CD4-positive, alpha-beta T cell treated with Interleukin-4 for 1 hour (primary cell): ENCODE results near the gene HERC2.

ENCODE experiments used
- DNase-seq, 2 donors: peaks; one replicate each; pipeline ENCODE4 v3.0.0-alpha.2; 2020 to 2022

The HERC2 gene

GRCh38 chr15:28086175-28086703 lies 235.7 kb downstream of the HERC2 start:
- peak; percentile 56 to 61 for DNase-seq

DNA sequence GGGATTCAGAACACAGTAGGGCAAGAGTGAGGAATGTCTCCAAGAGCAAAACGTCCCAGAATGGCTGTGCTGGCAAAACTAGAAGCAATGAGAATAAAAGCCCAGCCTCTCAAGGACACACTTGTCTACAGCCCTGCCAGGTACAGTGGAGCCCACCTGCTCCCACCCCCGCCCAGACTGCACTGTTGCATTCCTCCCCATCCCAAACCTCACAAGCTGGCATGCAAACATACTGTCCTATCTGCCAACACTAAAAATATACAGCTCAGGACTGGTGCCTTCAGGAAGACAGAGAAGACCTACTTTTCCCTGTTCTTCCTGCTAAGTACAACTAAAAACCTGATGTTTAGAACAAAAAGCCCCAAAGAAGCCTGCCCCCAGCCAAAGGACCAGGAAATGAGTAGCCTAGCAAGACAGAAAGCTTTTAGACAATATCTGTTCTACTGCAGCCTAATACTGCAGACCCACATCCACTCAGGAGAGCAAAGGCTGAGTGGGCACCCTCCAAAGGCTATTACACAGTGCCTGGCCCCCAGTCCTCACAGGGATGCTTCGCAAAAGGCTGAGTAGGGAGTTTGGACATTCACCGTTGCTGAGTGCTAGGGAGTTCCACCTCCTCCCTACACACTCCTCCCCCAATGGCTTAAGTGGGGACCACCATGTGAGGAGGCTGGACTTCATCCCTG lies 236.3 kb downstream of the HERC2 start:
- DNase-seq = no peak

DNA sequence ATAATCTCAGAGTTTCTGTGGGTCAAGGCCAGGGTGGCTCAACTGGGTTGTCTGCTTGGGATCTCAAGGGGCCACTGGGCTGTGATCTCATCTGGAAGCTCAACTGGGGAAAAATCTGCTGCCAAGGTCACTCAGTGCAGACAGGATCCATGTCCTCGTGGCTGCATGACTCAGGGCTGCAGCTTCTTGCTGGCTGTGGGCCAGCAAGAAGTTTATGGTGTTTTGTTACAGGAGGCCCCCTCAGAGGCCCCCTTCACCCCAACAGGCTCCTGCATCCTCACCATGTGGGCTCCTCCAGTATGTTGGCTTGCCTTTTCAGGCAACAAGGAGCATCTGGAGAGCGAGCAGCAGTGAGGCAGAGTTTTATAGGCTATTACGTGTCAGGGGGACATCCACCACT lies 237.4 kb downstream of the HERC2 start:
- DNase-seq = no peak

DNA sequence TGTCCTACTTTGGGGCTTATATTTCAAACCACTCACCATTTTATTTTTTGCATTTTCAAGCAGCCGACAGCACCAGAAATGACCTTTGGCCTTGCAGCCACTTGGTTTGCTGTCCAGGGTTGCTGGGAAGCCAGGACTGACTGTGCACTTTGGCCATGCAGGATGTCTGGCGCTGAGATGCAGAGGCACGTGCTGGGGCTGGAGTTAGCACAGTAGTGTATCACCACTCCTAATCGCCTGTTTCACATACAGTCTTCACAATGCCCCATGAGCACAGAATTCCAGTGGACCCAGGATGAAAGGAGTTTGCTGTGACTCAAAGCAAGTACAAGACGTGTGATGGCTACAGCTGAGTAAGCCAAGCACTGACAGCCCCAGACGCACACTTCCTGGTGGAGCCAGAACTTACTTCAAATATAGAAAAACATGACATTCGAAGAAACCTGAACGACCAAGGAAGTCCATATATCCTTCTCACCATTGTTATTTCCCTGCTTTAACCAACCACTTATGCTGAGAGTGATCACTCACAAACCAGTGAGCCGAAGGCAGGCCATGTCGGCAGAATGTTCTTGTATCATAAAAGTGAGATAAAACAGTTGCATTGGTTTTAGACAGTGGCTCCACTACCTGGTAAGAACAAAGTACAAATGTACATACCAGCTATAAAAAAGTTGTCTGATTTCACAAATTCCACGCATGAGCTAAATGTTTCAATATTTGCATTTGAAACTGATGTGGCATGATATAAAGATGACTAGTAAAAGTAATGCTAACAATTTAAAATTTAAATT lies 238.9 kb downstream of the HERC2 start:
- DNase-seq = no peak

DNA sequence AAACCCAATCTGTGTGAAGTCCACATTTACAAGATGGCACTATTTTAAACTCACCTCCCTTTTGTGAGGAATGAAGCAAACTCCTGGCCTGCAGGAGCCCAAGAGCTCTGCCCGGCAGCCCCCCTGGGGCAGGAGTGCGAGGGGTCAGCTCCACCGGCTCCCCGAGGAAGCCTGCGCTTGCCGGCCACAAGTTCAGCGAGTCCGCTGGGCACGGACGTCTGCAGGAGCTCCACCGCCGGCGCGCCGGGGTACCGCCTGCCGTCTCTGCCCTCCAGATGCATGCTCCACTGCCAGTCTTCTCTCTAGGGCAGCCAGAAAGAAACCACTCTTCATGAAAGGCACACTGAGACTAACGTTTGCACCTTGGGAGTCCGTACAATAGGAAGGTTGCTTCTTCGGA lies 240.4 kb downstream of the HERC2 start:
- no peak for DNase-seq

DNA sequence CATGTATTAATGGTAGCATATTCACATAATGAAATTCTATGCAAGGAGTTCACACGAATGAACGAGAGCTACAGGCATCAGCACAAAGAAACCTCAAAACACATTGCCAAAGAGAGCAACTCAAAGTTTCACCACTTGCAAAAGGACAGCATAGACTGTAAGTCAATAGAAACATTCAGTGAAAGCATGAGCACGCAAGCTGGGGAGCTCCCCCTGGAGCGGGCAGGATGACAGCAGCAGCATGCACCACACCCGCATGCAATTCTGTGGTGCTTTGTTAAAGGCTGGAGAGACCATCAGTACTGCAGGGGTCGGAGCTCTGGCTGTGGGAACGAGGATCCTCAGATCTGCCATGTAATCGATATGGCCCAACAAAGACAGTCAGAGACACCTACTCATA lies 241.6 kb downstream of the HERC2 start:
- no peak for DNase-seq

GRCh38 chr15:28079313-28079969 lies 242.5 kb downstream of the HERC2 start:
- no peak for DNase-seq

DNA sequence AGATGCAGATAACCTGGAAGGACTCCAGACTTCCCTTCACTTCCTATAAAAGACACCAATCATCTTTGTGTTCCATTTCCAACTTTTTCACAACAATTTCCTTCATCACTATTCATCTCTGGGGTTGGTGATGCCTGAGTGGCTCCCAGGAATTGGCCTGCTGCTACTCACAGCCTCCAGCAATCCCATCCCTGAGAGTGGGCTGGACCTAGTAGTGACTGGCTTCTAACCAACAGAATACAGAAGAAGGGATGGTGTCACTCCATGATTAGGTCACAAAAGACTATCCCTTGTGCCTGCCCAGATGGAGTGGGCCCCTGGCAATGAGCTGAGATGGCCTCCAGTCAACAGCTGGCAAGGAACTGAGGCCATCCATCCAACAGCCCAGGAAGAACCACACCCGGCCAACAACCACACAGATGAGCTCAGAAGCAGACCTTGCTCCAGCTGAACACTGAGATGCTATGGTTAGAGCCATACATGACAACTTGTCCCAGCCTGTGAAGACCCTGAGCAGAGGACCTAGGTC lies 243.7 kb downstream of the HERC2 start:
- DNase-seq = no peak

- DNase-seq = no peak
Observed at GRCh38 chr15:28075573-28075972, 246.4 kb downstream of the HERC2 start.

DNA sequence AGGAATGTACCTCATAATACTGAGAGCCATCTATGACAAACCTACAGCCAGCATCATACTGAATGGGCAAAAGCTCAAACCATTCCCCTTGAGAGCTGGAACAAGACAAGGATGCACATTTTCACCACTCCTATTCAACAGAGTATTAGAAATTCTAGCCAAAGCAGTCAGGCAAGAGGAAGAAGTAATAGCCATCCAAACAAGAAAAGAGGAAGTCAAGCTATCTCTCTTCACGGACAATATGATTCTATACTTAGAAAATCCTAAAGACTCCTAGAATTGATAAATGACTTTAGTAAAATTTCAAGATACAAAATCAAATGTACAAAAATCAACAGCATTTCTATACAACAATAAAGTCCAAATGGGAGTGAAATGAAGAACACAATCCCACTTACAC lies 253.0 kb downstream of the HERC2 start:
- no peak for DNase-seq

DNA sequence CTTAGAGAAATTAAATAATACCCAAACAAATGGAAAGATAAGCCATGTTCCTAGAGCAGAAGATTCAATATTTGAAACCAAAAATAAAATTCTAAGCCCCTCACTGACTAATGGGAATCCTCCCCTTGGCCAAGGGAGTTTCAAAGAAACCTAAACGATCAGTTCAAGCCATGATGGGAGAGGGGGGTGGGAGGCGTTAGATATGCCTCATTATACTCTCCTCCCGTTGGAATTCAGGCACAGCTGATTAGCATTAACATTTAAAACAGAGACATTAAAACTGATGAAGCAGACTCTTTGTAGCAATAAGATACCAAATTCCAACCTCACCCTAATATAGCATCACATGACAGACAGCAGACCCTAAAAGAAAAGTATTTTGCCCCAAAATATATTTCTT lies 255.7 kb downstream of the HERC2 start:
- no peak for DNase-seq
